GM21367 (cell line): Measurements from ENCODE around the gene EXOC4.
"Not testable (repeated sequence)": the region's sequence is repeated elsewhere in the genome, so short reads cannot be mapped to it uniquely, and the experiment has no call there.

Source experiments
- ATAC-seq: cut with Tn5 transposase; IDR thresholded peaks from one replicate; pipeline ENCODE4 v1.9.1; 2021; ENCODE audit not compliant: unreplicated experiment

EXOC4 gene

DNA sequence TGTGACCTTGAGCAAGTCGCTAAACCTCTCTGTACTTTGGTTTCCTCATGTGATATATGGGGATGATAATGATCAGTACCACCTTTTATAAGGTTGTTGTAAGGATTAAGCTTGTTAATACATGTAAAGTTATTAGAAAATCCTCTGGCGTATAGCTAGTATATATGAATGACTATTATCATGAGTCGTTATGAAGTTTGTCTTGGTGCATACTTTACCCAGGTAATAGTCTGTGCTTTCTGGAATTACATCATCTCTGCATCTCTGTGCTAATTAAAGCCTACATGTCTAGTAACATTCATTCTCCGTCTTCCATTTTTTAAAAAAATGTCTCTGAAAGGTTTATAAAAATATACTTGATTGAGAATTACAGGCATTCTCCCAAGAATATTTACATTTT, 524.8 kb downstream of the EXOC4 start:
- no peak for ATAC-seq

DNA sequence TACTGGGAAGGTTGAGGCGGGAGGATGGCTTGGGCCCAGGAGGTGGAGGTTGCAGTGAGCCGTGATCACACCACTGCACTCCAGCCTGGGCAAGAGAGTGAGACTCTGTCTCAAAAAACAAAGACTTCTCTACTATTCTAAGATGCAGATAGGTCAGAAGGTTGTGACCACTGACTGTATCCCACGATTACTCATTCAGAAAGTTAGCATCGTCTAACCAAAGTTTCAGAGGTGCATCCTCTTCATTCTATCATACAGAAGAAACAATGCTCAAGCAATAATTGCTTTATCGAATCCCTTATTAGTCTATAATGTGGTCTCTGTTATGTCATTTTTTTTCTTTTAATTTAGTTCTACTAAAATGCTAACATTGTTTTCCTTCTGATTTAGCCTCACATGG, 525.6 kb downstream of the EXOC4 start:
- peak; percentile 84 for ATAC-seq

DNA sequence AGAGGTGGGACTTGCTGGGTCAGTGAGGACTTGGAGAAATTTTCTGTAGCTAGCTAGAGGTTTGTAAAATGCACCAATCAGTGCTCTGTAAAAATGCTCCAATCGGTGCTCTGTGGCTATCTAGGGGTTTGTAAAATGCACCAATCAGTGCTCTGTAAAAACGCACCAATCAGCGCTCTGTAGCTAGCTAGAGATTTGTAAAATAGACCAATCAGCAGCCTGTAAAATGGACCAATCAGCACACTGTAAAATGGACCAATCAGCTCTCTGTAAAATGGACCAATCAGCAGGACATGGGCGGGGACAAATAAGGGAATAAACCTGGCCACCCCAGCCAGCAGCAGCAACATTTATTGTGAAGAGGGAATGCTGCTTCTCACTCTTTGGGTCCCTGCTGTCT, 526.7 kb downstream of the EXOC4 start:
- not testable (repeated sequence) for ATAC-seq

DNA sequence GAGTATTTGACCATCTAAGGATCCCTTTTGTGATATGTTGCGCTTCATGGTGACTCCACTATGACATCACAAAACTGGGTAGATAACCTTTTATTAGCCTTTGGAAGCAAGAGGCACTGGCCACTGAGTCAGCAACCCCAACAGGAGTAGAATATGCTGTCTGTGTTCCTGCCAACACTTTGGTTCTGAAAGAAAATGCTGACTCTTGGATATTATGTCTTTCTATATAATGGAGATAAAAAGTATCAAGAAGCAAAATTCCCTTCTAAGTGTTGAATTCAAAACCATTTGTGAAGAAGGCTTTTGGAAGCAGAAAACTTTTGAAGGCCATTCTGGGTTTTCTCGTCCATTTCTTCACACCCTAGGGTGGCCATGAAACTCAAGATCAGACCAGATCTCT, 528.0 kb downstream of the EXOC4 start:
- ATAC-seq, result no peak

DNA sequence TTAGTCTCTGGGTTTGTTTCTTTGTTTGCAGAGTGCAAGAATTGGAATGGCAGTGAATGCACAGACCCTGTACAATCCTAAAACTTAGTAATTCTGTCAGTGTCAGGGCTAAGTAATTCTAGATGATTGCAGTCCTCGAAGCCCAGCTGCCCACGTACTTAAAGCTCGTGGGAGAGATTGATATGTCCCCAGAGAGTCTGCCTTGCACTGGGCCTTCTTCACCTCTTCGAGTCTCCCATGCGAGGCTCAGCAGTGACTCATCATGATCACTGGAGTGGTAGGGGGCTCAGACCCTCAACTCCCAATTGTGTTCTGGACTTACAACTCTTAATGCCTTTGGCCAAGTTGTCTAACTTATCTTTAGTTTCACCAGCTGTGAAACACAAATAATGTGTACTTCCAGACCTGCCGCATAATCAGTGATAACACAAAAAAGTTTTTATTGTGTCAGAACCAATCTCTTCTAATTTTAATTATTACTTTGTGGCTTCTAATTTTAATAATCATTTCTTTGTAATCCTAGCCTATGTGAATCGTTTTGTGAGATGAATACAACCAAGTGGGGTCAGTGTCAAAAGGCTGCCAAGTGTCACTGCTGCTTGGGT, 528.7 kb downstream of the EXOC4 start:
- ATAC-seq, result no peak

DNA sequence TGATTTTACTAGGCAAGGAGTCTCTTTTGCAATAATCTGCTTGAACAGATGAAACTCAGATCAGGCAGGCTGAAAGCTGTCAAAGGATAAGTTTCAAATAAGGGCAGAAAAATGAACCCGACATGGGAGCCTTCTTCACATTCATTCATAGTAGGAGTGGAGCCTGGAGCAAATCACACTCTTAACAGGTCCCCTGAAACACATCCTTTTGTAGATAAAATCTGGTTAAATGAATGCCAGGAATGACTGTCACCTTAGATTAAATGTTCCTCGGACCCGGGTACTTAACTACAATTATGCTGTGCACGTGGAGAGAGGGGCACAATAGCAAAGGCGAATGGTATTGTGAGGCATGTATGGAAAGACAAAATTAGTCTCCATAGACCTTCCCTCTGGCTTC, 529.6 kb downstream of the EXOC4 start:
- ATAC-seq, result no peak

DNA sequence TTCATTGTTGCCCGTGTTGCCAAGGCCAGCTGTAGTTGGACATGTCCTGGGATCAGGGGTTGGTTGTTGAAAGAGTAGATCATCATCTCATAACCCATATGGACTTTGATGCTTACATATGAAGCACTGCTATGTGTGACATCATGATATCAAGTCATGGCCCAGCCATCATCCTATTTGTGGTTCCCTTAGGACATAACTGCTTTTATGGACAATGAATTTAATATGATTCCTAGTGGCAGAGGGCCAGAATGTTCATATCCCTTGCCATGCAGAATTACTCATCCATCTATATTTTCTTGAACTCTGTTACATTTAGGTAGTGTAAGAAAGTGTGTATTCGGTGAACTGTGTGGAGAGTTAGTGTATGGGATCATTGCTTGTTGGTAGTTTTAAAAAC, 530.4 kb downstream of the EXOC4 start:
- ATAC-seq, result no peak

DNA sequence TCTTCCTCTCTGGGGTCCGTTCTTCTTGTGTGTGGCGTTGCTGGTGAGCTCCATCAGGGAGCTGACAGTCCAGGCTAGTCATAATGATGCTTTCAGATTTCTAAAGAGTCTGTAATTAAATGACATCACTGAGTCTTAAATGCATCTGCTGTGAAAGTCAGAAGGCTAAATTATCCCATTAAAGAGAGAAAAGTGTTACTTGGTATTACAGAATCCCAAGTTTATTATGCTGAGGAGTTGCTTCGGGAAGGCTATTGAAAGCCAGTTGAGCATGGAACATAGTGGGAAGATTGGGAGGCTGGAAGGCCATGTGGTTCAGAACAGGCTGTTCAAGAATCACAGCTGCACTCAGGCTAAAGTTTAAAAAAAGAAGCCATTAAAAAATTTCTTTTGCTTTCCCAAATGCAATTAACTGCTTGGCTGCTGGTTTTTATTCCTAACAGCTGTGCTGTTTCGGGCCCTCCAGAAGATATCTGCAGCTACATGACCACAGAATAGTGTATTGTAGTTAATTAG, 531.7 kb downstream of the EXOC4 start:
- ATAC-seq, result no peak

DNA sequence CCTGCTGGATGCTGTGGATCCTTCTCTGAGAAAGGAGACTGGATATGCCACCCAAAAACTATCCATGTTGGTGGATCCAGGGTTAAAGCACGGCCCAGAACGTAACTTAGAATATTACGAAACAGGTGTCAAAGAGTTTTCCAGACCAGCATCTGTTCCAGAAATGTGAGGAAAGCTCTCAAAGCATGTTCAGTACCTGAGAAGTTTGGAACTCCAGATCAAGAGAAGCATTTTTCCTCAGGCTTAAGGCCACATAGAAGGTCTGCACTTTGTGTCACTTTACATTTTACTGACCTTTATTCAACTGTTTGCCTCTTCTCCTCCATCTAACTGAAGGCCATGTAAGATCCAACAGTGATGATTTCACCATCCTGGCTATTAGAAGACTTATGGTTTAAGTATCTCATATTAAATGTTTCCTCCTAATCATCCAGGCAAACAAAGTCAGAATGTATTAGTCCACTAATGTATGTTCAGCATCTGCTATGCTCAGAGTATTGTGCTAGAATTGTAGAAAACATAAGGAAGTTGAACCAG, 533.6 kb downstream of the EXOC4 start:
- ATAC-seq, result no peak

DNA sequence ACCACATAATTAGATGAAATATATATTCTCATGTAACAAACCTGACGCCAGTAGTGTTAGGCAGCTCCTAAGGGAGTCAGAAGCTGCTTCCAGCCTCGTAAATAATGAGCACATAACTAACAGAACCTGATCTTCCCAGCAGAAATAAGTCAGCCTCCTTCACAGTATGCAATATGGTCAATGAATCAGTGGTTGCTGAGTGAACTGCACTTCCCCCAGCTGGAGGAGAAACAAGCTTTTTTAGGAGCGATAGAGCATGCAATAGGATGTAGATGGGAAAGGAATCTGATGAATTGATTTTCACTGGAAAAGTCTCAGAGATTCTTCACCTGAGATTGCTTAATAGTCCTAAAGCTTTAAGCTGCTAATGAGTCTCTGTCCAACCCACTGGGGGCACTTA, 537.1 kb downstream of the EXOC4 start:
- no peak for ATAC-seq

DNA sequence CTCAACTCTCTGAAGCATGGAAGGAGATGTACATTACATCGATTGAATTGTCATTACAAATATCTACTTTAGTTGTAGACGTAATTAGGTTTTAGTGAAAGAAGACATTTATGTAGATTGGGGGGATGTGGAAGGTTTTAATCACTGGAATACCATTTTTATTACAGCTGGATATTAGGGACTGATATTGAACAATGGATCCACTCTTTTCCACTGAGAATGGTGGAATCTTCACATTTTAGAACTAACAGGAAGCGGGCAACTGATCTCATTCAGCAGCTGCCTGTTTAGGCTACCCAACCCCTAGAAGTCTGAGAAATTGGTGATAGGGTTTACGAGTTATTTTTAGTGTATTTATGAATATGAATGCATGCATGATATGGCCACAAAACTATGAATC, 538.0 kb downstream of the EXOC4 start:
- ATAC-seq, result no peak

DNA sequence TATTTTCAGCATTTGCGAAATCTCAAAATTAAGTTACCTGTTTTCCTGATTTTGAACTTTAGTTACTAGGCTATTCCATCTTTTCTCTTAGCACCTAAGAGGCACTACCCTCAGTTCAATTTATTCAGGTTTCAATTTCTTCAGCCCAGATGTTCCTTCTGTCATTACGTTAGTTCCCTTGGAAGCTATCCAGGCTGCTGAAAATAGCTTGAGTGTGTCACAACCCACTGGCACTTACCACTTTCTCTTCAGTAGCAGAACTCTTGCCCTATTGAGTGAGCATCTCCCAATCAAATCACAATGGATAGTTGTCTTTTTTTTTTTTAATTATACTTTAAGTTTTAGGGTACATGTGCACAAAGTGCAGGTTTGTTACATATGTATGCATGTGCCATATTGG, 541.6 kb downstream of the EXOC4 start:
- no peak for ATAC-seq

DNA sequence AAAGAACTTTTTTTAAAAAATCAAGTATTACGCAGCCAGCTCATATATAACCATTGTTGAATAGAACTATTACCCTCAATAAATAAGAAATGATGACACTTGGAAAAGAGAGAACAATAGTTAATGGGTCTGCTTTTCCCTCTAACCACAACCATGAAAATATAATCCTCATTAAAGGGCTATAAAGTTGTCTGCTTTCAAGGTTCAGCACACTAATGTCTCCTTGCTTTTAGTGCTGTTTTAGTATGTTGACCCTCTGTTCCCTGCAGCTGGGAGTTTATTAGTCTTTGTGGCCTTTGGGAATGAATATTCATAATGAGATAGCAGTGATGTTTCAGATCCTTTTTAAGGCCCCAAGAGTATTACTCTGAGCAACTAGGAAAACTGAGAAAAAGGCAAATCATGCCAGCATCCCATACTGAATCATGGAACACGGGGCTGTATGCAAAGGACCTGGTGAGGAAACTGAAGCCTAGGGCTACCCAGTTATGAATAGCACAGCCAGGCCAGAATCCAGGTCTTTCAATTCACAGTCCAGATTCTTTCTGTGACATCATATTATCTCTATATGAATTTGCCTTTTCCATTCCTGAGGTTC, 542.3 kb downstream of the EXOC4 start:
- no peak for ATAC-seq

DNA sequence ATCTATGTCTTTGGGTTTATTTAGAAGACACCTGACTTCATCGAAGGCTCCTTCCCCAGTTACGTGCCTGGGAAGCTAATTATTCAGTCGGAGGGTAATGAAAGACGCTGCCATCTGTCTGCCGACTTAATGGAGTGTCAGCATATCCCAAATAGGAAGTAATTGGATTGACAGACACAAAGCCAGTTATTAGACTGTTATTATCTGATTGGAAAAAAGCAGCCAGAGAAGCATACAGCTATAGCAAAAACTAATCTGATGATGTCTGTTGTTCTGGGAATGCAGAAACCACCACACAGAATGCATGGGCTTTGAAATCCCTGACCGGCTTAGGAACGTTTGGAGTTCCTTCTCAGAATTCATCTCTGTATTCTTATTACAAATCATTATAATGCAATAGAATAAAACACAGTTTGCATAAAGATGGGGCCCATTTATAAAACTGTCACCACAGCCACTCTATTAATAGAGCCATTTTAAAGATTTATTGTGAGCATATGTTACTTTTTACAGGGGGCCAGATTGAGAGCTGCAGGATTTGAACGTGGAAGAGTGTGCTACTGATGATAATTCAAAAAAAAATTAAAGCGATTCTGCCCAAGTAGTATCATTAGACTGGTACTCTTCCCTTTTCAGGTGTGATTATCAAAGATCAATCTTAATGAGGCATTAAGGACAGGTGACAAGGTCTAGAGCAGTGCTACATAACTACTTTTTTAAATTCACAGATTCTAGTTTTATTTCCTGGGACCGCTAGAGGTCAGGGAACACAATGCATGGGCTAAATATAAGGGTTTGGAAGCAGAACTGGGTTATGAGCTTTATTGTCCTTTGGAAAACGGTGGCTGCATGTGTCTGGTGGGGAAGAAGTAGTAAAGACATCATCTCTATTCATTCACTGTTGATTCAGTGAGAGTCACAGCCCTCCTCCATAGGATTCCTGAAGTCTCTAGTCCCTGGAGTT, 544.2 kb downstream of the EXOC4 start:
- ATAC-seq, result no peak

DNA sequence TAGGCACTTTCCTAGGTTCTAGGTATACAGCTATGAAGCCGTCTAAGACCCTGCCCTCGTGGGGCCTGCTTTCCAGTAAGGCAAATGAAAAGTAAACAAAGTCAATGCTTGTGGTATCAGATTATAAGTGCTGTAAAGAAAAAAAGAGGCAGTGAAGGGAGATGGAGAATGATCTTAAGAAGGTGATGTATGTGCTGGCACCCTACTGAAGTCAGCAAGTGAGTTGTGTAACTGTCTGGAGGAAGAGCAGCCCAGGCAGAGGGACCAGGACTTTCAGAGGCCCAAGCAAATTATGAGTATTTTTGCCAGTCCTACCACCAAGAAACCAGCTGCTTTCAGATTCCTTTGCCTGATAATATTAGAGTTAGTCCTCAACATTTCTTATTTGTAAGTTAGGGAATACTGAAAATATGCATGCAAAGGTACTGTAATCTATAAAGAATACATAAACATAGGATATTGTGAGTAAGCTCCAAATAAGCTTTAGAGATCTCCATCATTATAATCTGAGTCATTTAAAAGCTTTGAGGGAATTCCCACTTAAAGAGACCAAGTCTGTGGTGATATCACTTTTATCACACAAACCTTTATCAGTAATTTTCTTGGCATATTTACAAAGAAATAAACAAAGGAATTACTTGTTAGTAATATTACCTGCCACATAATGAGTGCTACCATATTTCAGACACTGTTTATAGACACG, 545.1 kb downstream of the EXOC4 start:
- no peak for ATAC-seq

DNA sequence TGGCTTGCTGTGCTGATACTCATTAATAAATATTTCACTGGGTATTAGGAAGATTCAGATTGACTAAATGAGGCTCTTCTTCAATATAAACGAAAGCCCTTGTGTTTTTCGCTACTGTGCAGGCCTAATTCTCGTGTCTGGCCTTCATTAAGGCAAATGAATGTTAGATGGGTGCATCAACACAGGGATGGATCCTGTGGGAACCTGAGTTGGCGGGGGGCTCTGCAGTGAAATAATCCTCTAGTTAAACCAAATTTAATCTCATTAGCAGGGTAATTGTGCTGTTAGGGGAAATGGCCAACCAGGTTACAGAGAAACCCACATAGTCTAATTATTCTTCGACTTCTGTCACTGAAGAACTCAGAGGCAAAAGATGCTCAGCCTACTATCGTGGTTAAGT, 548.5 kb downstream of the EXOC4 start:
- ATAC-seq, result no peak

DNA sequence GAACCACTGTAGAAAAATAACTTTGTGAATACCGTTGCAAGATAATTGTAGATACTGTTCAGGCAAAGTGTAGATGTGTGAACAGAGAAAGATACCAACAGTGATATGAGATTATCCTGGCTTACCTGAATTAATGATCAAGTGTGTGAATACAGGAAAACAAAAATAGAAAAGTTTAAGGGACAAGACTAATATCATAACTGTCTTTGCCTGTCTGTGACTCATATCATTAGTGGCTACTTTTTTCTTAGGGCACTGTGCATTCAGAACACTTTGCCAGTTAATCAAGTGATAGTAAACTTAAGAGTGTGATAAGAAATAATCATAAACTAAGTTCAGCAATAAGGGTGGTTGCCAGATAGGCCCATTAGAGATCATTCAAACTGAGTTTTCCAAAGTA, 551.2 kb downstream of the EXOC4 start:
- no peak for ATAC-seq

DNA sequence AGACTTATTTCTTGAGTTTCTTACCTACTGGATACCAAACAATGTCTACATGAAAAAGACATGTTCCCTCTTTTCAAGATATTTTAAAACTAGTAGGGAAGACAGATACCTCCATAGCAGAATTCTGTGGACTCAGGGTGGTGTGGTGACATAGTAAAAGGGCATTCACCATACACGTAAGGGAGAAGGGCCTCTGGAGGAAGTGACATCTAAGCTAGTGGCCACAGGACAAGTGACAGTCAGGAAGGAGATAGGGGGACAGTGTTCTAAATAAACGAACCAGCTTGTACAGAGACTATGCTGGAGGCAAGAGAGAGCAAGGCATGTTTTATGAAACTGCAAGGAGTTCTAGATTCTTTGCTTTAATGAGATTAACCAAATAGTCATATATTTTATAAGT, 552.5 kb downstream of the EXOC4 start:
- no peak for ATAC-seq

DNA sequence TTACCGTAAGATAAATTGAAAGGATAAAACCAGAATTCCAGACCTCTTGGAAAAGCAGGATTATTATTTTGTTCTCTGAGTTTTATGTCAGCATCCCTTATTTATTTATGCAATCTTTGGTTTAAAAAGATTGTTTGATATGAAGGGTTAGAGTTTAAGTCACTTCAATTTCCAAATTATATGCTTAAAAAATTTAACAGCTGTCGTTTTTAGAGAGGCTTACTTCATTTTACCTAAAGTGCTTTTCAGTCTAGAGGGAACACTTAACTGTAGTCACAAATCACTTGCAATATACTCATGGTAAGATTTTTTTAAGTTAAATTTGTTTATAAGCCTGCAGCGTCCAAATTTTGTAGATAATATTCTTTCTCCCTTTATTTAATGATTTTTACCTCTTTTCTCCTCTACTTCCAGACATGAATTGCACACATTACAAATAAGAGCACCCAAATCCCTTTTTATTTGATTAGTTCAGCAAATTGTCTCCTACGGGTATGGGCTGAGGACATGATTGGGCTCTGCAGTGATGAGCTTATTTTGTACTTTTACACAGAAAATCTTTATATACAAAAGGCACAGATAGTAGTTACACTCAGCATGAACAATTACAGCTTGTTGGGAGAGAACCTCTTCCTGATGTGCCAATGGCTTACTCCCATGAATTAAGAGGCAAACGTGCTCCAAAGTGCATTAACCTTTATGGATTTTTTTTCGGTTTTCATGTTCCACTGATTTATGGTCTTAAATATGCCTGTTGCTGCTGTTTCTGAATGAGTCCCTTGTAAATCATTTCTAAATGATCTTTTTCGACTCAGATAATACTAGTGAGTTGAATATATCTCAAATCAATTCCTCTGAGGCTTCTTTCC, 555.0 kb downstream of the EXOC4 start:
- no peak for ATAC-seq

DNA sequence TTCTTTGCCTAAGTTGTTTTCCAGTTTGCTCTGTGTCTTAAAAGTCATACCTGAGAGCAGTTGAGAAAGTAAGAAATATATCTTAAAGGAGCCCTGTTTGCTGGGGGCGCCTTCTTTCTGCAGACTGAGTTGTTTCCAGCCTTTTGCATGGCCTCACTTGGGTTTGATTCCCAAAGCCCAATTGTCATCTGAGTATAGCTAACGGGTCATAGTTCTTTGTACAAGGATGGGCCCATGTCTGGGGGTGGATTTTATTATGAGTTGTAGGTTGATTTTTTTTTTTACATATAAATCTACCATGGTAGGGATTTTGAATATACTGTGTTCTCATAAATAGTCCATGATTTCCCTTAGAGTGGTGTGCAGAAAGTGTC, 555.6 kb downstream of the EXOC4 start:
- ATAC-seq, result no peak
